GM19452 (cell line): Measurements from ENCODE around the gene ZBTB39.
"Not testable (repeated sequence)": the region's sequence is repeated elsewhere in the genome, so short reads cannot be mapped to it uniquely, and the experiment has no call there.

Source experiments
- ATAC-seq: cut with Tn5 transposase; IDR thresholded peaks from one replicate; pipeline ENCODE4 v1.9.1; 2021; ENCODE audit not compliant: unreplicated experiment

Gene ZBTB39

DNA sequence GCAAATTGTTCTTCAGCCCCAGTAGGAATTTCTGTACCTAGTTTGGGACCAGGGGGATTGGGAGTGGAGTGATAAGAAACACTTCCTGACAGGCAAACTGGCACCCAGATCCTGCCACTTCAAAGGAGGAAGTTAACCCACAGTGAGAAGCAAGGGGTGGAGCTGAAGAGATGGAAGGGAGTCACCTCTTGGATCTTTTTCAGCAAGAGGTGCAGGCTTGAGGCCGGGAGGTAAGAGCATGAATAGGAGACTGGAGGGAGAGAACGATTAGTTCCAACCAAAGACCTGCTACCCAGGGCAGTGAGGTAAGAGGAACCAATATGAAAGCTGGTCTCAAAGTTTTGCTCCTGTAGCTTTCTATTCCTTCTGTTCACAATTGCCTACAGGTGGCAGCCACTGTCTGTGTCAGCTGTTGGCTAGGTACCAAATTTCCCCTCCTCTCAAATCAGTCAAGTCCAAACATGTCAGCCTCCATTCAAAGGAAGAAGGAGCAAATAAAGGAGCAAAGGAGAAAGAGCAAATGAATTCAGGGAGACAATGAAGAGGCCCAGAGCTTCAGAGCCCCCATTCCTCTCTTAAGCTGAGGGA lies 24.9 kb upstream of the ZBTB39 start:
- ATAC-seq = no peak

DNA sequence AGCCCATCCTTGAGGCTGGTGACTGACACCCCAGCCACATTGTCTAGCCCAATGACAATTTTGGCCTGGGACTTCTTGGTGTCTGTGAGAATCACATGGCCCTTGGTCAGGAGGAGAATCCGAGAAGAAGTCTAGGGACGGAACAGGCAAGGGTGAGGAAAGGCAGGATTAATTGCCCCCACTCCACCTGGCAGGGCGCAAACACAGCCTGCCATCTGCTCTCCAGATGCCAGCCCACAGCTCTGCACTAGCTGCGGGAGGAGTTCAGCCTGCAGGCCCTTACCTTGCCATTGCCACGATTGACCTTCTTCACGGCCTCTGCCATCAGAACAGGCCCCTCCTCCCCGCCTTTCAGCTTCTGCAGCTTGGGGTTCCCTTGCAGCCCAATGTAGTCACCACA lies 23.1 kb upstream of the ZBTB39 start:
- no peak for ATAC-seq

GRCh38 chr12:57027805-57028153 lies 21.4 kb upstream of the ZBTB39 start:
- ATAC-seq = no peak

DNA sequence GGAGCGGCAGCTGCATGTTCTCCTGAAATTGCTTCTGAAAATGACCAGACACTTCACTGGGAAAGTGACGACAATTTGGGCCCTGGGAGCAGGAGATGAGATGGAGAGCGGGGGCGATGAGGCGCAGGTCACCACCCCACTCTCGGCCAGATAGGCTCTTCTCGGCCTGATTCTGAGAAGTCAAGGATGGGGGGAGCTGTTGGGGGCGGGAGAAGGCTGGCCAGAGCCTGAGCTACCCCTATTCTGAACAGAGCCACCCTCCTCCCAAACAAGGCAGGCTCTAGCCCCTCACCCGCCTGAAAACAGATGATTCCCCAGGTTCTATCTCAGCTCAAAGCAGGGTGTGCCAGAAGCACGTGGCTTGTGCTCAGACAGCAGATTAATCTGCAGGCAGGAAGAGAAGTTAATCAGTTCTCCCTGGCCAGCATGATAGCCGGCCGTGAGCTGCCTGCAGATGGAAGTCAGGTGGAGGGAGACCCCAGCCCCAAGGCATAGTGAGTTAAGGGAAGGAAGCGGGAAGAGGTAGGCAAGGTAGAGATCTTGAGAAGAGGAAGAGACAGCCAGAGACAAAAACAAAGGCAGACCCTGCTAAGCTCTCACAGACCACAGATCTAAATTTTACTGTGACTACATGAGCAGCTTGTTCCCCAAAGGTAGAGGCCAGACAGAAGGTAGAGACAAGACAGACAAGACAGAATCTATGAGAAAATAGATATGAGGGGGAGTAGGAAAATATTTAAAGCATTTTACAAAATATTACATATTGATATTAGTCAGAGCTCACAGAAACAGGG lies 20.9 kb upstream of the ZBTB39 start:
- ATAC-seq = no peak

- ATAC-seq = no peak
These were observed 18.9 kb upstream of the ZBTB39 start for GRCh38 chr12:57025196-57025595.

GRCh38 chr12:57022324-57022723 lies 16.0 kb upstream of the ZBTB39 start:
- ATAC-seq = not testable (repeated sequence)

GRCh38 chr12:57019983-57020719 lies 13.8 kb upstream of the ZBTB39 start:
- no peak for ATAC-seq

GRCh38 chr12:57018906-57019305 lies 12.6 kb upstream of the ZBTB39 start:
- ATAC-seq = no peak

- not testable (repeated sequence) for ATAC-seq
These were observed 12.0 kb upstream of the ZBTB39 start for GRCh38 chr12:57018353-57018752.

- no peak for ATAC-seq
These were observed 10.0 kb upstream of the ZBTB39 start, which contains the start of gene TAC3 for GRCh38 chr12:57016348-57016747. Gene TAC3, minus strand, starts transcription at chr12:57016529. Its CDS starts 732 bp downstream, at chr12:57015797.

DNA sequence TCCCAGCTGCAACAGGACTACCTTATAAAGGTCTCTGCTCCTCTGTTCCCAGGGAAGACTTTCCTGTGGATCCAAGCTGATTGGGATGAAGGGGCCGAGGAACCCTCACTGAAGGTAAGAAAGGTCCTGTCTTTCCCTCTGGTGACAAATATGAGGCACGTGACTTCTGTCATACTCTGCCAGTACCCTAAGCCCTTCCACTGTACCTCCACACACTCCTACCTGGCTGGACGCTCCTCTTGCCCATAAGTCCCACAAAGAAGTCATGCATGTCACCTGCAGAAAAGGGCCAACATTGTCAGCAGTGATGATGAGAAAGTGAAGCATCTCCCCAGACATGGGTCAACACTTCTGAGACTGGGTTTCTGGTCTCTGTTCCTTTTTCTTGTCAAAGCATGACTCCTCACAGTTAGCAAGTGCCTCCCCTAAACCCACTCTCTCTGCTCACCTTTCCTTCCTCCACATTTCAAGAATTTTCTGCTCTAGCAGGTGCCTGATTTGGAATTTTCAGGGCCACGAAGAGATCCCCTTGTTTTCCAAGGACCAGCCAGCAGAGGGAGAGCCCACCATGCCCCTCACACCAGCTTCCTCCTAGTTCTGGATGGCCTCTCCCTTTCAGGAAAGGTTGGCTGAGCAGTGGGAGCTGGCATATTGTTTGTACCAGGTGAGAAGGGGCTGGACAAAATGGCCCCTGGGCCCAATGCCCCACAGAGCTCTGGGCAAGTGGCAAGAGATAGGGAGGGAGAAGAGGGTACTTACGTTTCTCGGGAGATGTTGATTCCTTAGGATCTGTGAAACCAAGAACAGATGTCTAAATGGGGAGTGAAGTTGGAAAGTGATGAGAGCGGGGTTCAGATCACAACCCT lies 6.5 kb upstream of the ZBTB39 start:
- peak; percentile 80 for ATAC-seq

- no peak for ATAC-seq
These were observed 5.4 kb upstream of the ZBTB39 start for GRCh38 chr12:57011438-57012424.

- ATAC-seq = no peak
These were observed 4.4 kb upstream of the ZBTB39 start for GRCh38 chr12:57010627-57011247.

DNA sequence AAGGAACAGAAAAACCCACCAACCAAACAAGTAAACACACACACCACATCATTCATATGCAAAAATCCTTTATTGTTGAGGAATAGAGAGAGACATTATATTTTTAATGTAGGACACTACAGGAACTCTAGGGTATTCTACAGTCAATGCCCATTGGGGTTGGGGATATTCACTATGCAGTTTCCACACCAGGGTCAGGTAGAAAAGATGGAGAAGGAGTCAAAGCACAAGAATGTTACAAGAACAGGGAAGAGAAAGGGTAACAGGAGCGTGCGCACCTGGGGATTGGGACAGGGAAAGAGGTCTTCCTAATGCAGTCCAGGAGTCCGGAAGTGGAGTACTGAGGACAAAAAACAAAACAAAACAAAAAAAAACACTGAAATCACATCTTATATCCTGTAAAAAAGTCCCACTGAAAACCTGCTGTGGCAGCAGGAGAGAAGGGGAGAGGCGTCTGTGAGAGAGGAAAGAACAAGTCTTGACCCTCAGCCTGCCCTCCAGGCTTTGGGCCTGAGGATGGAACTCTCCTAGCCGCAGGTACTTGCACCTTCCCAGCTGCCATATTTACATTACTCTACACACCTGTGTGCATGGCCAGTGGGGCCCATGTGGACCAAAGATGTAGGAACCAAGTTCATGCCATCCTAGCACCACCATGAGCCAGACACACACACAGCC lies 3.7 kb upstream of the ZBTB39 start:
- no peak for ATAC-seq

GRCh38 chr12:57008178-57008577 lies 1.8 kb upstream of the ZBTB39 start:
- no peak for ATAC-seq

- ATAC-seq = peak; percentile 6
These were observed 596 bp upstream of the ZBTB39 start for GRCh38 chr12:57006809-57007475.

DNA sequence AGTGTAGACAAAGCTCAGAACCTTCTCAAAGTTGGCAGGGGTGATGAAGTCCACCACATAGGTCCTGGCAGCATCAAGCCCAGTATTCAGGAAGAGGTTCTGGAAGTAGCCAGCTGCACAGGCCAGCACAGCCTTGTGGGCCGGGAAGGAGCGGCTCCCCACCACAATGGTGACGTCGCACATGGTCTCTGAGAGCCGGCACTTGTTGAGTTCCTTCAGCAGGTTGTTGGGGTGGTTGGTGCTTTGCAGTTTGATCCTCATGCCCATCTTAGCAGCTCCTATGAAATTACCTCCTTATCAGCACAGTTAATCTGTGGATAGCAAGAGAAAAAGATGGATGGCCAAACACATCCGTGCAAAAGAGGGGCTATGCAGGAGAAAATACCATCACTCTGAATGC lies 1.7 kb downstream of the ZBTB39 start:
- no peak for ATAC-seq

DNA sequence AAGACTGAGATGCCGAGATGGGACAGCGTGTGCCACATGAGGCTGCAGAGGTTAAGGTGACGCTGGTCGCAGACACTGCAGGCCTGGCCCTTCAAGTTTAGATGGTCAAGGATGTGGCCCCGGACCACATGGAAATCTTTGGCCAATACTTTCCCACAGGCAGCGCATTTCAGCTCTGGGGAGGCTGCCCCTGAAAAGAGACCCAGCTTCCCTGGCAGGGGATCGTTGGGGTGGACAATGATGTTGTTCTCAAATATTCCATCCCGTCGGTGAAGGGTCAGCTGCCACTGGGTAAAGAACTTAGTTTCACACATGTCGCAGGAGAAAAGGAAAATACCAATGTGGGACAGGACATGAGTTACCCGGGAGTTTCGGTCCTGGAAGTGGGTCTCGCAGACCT lies 3.0 kb downstream of the ZBTB39 start:
- no peak for ATAC-seq
